Fibroblast of upper back skin (primary cell): ENCODE measurements around the gene AGAP1.

Source experiments
- DNase-seq: peaks from one replicate; pipeline ENCODE4 v3.0.0-alpha.2; 2013

The AGAP1 gene

GRCh38 chr2:235551965-235552364 lies 58.1 kb downstream of the AGAP1 start:
- peak; percentile 21 for DNase-seq

GRCh38 chr2:235552671-235553070 lies 58.8 kb downstream of the AGAP1 start:
- DNase-seq: no peak

GRCh38 chr2:235553291-235553690 lies 59.4 kb downstream of the AGAP1 start:
- no peak for DNase-seq

- no peak for DNase-seq
Observed at GRCh38 chr2:235553696-235554100, 59.9 kb downstream of the AGAP1 start.

GRCh38 chr2:235554385-235554784 lies 60.5 kb downstream of the AGAP1 start:
- DNase-seq: no peak

GRCh38 chr2:235554936-235555335 lies 61.1 kb downstream of the AGAP1 start:
- no peak for DNase-seq

GRCh38 chr2:235555371-235555770 lies 61.5 kb downstream of the AGAP1 start:
- no peak for DNase-seq

- no peak for DNase-seq
Observed at GRCh38 chr2:235556086-235556485, 62.2 kb downstream of the AGAP1 start.

- no peak for DNase-seq
Observed at GRCh38 chr2:235556901-235557300, 63.1 kb downstream of the AGAP1 start.

- no peak for DNase-seq
Observed at GRCh38 chr2:235557903-235558302, 64.1 kb downstream of the AGAP1 start.

- DNase-seq: no peak
Observed at GRCh38 chr2:235558572-235558971, 64.7 kb downstream of the AGAP1 start.

GRCh38 chr2:235560345-235560744 lies 66.5 kb downstream of the AGAP1 start:
- no peak for DNase-seq

- no peak for DNase-seq
Observed at GRCh38 chr2:235561450-235561849, 67.6 kb downstream of the AGAP1 start.

- DNase-seq: no peak
Observed at GRCh38 chr2:235562065-235562747, 68.4 kb downstream of the AGAP1 start.

GRCh38 chr2:235563056-235563910 lies 69.4 kb downstream of the AGAP1 start:
- peak; percentile 49 for DNase-seq

- no peak for DNase-seq
Observed at GRCh38 chr2:235564066-235564465, 70.2 kb downstream of the AGAP1 start.

- no peak for DNase-seq
Observed at GRCh38 chr2:235564884-235565530, 71.2 kb downstream of the AGAP1 start.

GRCh38 chr2:235566415-235566814 lies 72.6 kb downstream of the AGAP1 start:
- DNase-seq: no peak

GRCh38 chr2:235566931-235567495 lies 73.2 kb downstream of the AGAP1 start:
- DNase-seq: no peak

- DNase-seq: no peak
Observed at GRCh38 chr2:235567842-235568241, 74.0 kb downstream of the AGAP1 start.

GRCh38 chr2:235568431-235568830 lies 74.6 kb downstream of the AGAP1 start:
- DNase-seq: no peak

- DNase-seq: no peak
Observed at GRCh38 chr2:235569837-235570236, 76.0 kb downstream of the AGAP1 start.

GRCh38 chr2:235570256-235570655 lies 76.4 kb downstream of the AGAP1 start:
- DNase-seq: peak; percentile 23
